Right ventricle myocardium inferior (tissue), 1 donor: ENCODE measurements around the gene MMP12. TPM values are rescaled to one million over a fixed set of nuclear protein-coding genes. Genes with fewer than 3 reads are reported as not detected.

ENCODE experiments used
- ATAC-seq: fragments of 200-7000 bp; cut with Tn5 transposase; one replicate; pipeline ENCODE4 v1.9.1; 2020; ENCODE audit warnings: mild to moderate bottlenecking, moderate library complexity
- DNase-seq: peaks from one replicate; pipeline ENCODE4 v3.0.0; 2021; ENCODE audit errors: missing footprints
- intact Hi-C: fragments of 100-400 bp; cut with DNase I; formaldehyde crosslinking; loops from one replicate; pipeline ENCODE4 v1.11.0; 2022
- total RNA-seq: library from RNA; stranded (reverse); fragmentation: NEBNext Ultra II Directional; extraction: Animal tissue kit (Norgen Biotek cat#: 25700); gene quantifications from one replicate; pipeline ENCODE4 v1.2.1, GENCODE V29; 2021
- donor health status: DM: no; HTN: yes; CAD: no; lungs with severe emphysema.

Gene MMP12
- total RNA-seq, 1 donor from 2014 or later = not detected

DNA sequence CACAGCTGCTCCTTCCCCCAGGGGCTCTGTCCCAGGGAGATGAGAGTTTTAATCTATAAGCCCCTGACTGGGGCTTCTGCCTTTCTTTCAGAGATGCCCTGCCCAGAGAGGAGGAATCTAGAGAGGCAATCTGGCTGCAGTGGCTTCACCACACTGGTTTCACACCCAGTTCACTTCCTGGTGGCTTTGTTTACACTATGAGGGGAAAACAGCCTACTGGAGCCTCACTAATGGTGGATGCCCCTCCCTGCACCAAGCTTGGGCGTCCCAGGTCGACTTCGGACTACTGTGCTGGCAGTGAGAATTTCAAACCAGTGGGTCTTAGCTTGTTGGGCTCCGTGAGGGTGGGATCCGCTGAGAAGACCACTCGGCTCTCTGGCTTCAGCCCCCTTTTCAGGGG lies 55.3 kb downstream of the MMP12 start:
- DNase-seq = no peak

GRCh38 chr11:102813484-102813883 lies 61.3 kb downstream of the MMP12 start:
- intact Hi-C loops = no loop called here

More for the DNA sequence above, 55.3 kb downstream of the MMP12 start:
- ATAC-seq = no peak
- intact Hi-C loops = no loop called here

More at GRCh38 chr11:102813484-102813883, 61.3 kb downstream of the MMP12 start:
- ATAC-seq (no peak), DNase-seq (no peak)

Other genes starting within 250 kb of the MMP12 start
- not detected for gene MMP20, start 249.7 kb downstream of the MMP12 start, total RNA-seq
- gene MMP27, start 169.2 kb downstream of the MMP12 start, total RNA-seq = not detected
- gene MMP8, start 150.0 kb downstream of the MMP12 start, total RNA-seq = not detected
- not detected for gene MMP10, start 94.4 kb downstream of the MMP12 start, total RNA-seq
- not detected for gene MMP1, start 76.8 kb downstream of the MMP12 start, total RNA-seq
- not detected for gene MMP3, start 31.4 kb downstream of the MMP12 start, total RNA-seq
- not detected for gene MMP13, start 80.8 kb upstream of the MMP12 start, total RNA-seq
- gene DCUN1D5, start 217.2 kb upstream of the MMP12 start, total RNA-seq = 30.8 TPM
- 2.8 TPM for gene DYNC2H1, start 234.4 kb upstream of the MMP12 start, total RNA-seq